Cardiac muscle cell (in vitro differentiated cells and primary cell): ENCODE measurements around the gene AKTIP. TPM values are rescaled to one million over a fixed set of nuclear protein-coding genes. Genes with fewer than 3 reads are reported as not detected.

Experiments used
- DNase-seq, 2 donors: peaks; one replicate each; pipeline versions ENCODE4 v3.0.0 to v3.0.0-alpha.2; 2010 to 2017; ENCODE audit warnings: low read depth in 1 of 2, low spot score in 1 of 2
- H3K27ac ChIP-seq: fragments of 200-600 bp; sonication (generic); 2 replicates; pipeline ENCODE4 v1.5.1; 2016
- H3K27me3 ChIP-seq: fragments of 200-600 bp; sonication (generic); 2 replicates; pipeline ENCODE4 v1.6.0; 2016; ENCODE audit warnings: control low read depth
- H3K36me3 ChIP-seq: fragments of 200-600 bp; sonication (generic); 2 replicates; pipeline ENCODE4 v1.5.1; 2016; ENCODE audit warnings: control low read depth
- H3K4me1 ChIP-seq: fragments of 200-600 bp; sonication (generic); 2 replicates; pipeline ENCODE4 v1.8.1; 2017; ENCODE audit warnings: low read depth, mild to moderate bottlenecking, mixed run types
- H3K4me3 ChIP-seq: fragments of 200-600 bp; sonication (generic); 2 replicates; pipeline ENCODE4 v1.5.1; 2016; ENCODE audit warnings: mild to moderate bottlenecking
- H3K9me3 ChIP-seq: fragments of 200-600 bp; sonication (generic); 2 replicates; pipeline ENCODE4 v1.5.1; 2017; ENCODE audit warnings: low read depth, mild to moderate bottlenecking, control low read depth
- CTCF ChIP-seq: IDR thresholded peaks from 2 replicates; pipeline ENCODE4 v1.5.1; 2012; ENCODE audit warnings: low read depth, mild to moderate bottlenecking, low read length
- polyA plus RNA-seq: library from polyadenylated mRNA; unstranded; fragments of >200 nt; fragmentation: Nextera tagmentation; extraction: Ambion mirVana; gene quantifications from 2 replicates; pipeline ENCODE4 v1.2.1, GENCODE V29; 2016
- total RNA-seq: library from RNA; depleted of rRNA; stranded (reverse); fragments of >200 nt; gene quantifications from 2 replicates; pipeline ENCODE4 v1.2.3, GENCODE V29; 2016

The AKTIP gene
- total and polyA plus RNA-seq, 2 experiments from 2014 or later: 33.9 to 39.4 TPM

DNA sequence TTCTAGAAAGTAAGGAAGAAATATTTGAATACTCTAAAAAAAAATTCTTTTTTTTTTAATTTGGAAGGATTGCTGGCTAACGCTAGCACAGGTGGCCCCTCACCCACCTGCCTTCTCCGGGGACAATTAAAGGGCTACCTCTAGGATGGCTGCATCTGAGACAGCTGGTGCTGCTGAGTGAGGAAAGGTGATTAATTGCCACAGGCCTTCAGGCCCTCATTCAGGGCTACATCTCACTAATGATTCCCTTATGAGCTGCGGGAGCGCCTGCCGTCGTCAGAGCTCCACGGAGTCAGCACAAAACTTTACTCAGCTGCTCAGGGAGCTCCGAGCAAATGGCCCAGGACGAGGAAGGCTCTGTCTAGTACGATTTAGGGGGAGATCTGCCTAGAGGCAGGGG lies 27.0 kb upstream of the AKTIP start:
- TF ChIP-seq CTCF: no peak
- H3K36me3 ChIP-seq: no peaks in the 10 kb centered on the region
- no peaks in the 10 kb centered on the region for H3K27me3 ChIP-seq
- no peaks in the 10 kb centered on the region for H3K9me3 ChIP-seq
- H3K4me1 ChIP-seq: no peaks in the 10 kb centered on the region
- H3K27ac ChIP-seq: no peak overlapping the region
- H3K4me3 ChIP-seq: no peak overlapping the region
- no peak for DNase-seq

DNA sequence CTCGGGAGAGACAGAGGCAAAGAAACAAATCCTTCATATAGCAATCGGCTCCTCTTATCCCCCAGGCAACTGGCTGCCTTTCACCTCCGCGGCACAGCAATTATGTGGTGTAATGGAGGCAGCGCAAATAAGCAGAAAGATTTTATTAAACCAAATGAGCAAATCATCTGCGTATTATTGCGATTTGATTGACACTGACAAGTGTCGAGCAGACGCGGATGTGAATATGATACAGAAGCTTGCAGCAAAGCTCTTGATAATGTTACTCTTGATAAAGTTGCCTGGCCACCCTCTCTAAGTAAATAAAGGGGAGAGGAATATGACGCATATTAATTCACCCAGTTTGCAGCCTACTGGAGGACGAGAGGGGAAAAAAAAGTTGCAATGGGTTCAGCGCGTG lies 26.5 kb upstream of the AKTIP start:
- no peak for DNase-seq
- H3K4me3 ChIP-seq: no peak overlapping the region
- H3K36me3 ChIP-seq: no peaks in the 10 kb centered on the region
- H3K9me3 ChIP-seq: no peaks in the 10 kb centered on the region
- no peaks in the 10 kb centered on the region for H3K27me3 ChIP-seq
- no peaks in the 10 kb centered on the region for H3K4me1 ChIP-seq
- no peak for TF ChIP-seq CTCF
- no peak overlapping the region for H3K27ac ChIP-seq

DNA sequence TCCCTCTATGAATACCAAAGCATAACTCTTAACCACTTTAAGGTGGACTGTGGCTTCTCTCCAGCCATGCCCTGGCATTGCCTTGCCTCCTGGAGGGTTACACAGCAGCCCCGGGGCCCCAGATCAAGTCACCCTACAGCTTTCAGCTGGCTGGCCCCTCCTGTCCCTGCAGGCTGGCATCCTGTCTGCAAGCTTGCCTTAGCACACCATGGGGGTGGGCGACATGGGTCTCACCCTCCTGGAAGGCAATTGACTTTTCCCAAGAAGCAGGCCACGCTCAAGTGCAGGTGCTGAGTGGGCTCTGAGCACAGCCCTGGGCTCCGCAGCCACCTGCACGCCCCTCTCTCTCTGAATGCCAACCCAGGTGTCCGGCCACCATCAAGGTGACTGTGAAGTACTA lies 25.8 kb upstream of the AKTIP start:
- H3K27ac ChIP-seq: no peak overlapping the region
- no peak overlapping the region for H3K4me3 ChIP-seq
- H3K36me3 ChIP-seq: no peaks in the 10 kb centered on the region
- no peak for TF ChIP-seq CTCF
- DNase-seq: no peak
- no peaks in the 10 kb centered on the region for H3K9me3 ChIP-seq
- H3K4me1 ChIP-seq: no peaks in the 10 kb centered on the region
- no peaks in the 10 kb centered on the region for H3K27me3 ChIP-seq

- Histone ChIP-seq H3K27ac (no peak overlapping the region), H3K36me3 (no peaks in the 10 kb centered on the region), H3K27me3 (no peaks in the 10 kb centered on the region), H3K4me1 (no peaks in the 10 kb centered on the region), H3K9me3 (no peaks in the 10 kb centered on the region), H3K4me3 (no peak overlapping the region)
- no peak for TF ChIP-seq CTCF
- DNase-seq: no peak
These were observed 21.1 kb upstream of the AKTIP start for GRCh38 chr16:53523971-53524548.

DNA sequence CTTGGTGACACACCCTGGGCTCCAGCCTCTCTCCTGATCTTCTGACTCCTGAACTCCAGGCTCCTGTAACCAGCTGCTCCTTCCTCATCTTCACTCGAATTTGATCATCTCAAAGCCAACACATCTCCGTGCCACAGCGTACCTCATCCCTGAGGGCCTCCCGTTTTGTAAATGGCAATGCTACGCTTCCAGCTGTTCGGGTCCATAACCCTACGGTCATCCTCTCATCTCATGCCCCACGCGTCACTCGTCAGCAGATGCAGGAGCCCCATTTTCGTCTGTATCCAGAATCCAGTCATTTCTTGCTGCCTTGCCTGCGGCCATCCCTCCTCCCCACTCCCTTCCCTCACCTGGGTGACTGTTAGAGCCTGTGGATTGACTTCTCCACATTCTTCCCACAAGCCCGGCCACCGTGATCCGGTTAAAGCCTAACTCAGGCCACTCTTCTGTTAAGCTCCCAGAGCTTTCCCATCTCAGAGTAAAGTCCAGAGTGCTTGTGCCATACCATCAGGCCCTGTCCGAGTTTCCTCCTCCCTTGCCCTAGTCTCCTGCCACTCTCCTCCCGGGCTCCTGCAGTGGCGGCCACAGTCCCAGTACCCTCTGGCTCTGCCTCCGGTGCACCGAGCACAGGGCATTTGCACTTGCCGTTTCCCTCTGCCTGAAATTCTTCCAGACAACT lies 20.3 kb upstream of the AKTIP start:
- no peak for TF ChIP-seq CTCF
- DNase-seq: no peak
- H3K4me1 ChIP-seq: no peaks in the 10 kb centered on the region
- no peaks in the 10 kb centered on the region for H3K27me3 ChIP-seq
- H3K27ac ChIP-seq: no peak overlapping the region
- no peak overlapping the region for H3K4me3 ChIP-seq
- no peaks in the 10 kb centered on the region for H3K9me3 ChIP-seq
- H3K36me3 ChIP-seq: no peaks in the 10 kb centered on the region
